PFSK-1 (cell line): ENCODE data around the gene RPS6KA5.

Source experiments
- FOXP2 ChIP-seq: optimal IDR thresholded peaks from 2 replicates; pipeline ENCODE3; 2011; ENCODE audit warnings: borderline replicate concordance, control low read depth, inconsistent platforms; ENCODE audit not compliant: insufficient read depth; ENCODE audit errors: extremely low read length, extremely low read depth
- POLR2AphosphoS5 ChIP-seq: IDR thresholded peaks from 2 replicates; pipeline ENCODE4 v1.6.1; 2012; ENCODE audit warnings: low read depth, mild to moderate bottlenecking, control low read depth, low read length, moderate library complexity
- SIN3A ChIP-seq: IDR thresholded peaks from 2 replicates; pipeline ENCODE4 v1.6.1; 2012; ENCODE audit warnings: mild to moderate bottlenecking, low read length, moderate library complexity, borderline replicate concordance; ENCODE audit not compliant: insufficient read depth
- TAF1 ChIP-seq: IDR thresholded peaks from 2 replicates; pipeline ENCODE4 v1.6.1; 2012; ENCODE audit warnings: low read length, control low read depth, borderline replicate concordance; ENCODE audit not compliant: insufficient read depth
- TF ChIP-seq, protein P1 (sequence below), 2 experiments: IDR thresholded peaks; 2 replicates each; pipeline versions ENCODE4 v1.6.1 to v1.8.0; 2011 to 2012; ENCODE audit warnings: low read depth in 2 of 2, low read length in 2 of 2, control low read depth in 1 of 2, inconsistent platforms in 1 of 2, mild to moderate bottlenecking in 1 of 2, moderate library complexity in 1 of 2; ENCODE audit not compliant: insufficient read depth in 1 of 2

DNA sequence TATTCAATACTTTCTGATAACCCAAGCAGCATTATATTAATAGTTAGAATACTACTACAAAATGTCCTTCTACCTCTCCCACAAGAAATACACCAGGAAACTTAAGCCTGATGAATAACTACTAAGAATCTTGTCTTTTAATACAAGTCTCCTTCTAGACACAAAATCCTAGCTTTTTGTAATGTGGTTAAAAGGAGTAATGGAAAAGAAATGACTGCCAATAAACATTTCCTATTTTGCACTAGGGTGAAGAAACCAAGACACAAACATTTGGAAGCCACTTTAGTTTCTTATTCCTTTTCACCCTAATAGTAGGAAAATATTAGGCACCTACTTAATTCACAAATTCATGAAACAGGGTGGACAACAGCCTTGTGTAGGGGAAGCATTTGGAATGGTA is 192.9 kb downstream of the RPS6KA5 start:
- TF ChIP-seq, protein P1, sequence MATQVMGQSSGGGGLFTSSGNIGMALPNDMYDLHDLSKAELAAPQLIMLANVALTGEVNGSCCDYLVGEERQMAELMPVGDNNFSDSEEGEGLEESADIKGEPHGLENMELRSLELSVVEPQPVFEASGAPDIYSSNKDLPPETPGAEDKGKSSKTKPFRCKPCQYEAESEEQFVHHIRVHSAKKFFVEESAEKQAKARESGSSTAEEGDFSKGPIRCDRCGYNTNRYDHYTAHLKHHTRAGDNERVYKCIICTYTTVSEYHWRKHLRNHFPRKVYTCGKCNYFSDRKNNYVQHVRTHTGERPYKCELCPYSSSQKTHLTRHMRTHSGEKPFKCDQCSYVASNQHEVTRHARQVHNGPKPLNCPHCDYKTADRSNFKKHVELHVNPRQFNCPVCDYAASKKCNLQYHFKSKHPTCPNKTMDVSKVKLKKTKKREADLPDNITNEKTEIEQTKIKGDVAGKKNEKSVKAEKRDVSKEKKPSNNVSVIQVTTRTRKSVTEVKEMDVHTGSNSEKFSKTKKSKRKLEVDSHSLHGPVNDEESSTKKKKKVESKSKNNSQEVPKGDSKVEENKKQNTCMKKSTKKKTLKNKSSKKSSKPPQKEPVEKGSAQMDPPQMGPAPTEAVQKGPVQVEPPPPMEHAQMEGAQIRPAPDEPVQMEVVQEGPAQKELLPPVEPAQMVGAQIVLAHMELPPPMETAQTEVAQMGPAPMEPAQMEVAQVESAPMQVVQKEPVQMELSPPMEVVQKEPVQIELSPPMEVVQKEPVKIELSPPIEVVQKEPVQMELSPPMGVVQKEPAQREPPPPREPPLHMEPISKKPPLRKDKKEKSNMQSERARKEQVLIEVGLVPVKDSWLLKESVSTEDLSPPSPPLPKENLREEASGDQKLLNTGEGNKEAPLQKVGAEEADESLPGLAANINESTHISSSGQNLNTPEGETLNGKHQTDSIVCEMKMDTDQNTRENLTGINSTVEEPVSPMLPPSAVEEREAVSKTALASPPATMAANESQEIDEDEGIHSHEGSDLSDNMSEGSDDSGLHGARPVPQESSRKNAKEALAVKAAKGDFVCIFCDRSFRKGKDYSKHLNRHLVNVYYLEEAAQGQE (IDR thresholded peaks at IDR 0.05; ENCODE audit: insufficient read depth in 1 of 2, low read depth in 2 of 2, low read length in 2 of 2): no peak
- TF ChIP-seq FOXP2 (no peak), POLR2AphosphoS5 (no peak), SIN3A (no peak), TAF1 (no peak)
